HepG2 (cell line): ENCODE data around the gene IFNAR2. TPM values are rescaled to one million over a fixed set of nuclear protein-coding genes. Genes with fewer than 3 reads are reported as not detected.

Experiments used
- CAMTA2 ChIP-seq: sonication (generic); formaldehyde crosslinking; IDR thresholded peaks from 2 replicates; pipeline ENCODE4 v1.4.0; 2020; ENCODE audit warnings: mild to moderate bottlenecking, missing genetic modification reagents, borderline replicate concordance
- CREB1 ChIP-seq, 2 experiments: fragments of 450-650 bp in 1 of 2; IDR thresholded peaks; 2 replicates each; pipeline ENCODE4 v1.6.1; 2016 to 2017; ENCODE audit warnings: control low read depth in 1 of 2, mild to moderate bottlenecking in 1 of 2, missing compliant biosample characterization in 1 of 2, missing genetic modification characterization in 1 of 2
- EZH2 ChIP-seq: conservative IDR thresholded peaks from 2 replicates; pipeline ENCODE4 v1.6.1; 2012; ENCODE audit warnings: mild to moderate bottlenecking, low read depth, low read length, moderate library complexity
- FOXC1 ChIP-seq: sonication (generic); formaldehyde crosslinking; IDR thresholded peaks from 2 replicates; pipeline ENCODE4 v1.8.0; 2022; ENCODE audit warnings: mild to moderate bottlenecking, missing genetic modification reagents, borderline replicate concordance
- GABPA ChIP-seq, 2 experiments: IDR thresholded peaks; 2 replicates each; pipeline ENCODE4 v1.6.1; 2011 to 2016; ENCODE audit warnings: low read depth in 2 of 2, low read length in 1 of 2, missing biosample characterization in 1 of 2, missing genetic modification characterization in 1 of 2
- NAIF1 ChIP-seq: sonication (generic); formaldehyde crosslinking; IDR thresholded peaks from 2 replicates; pipeline ENCODE4 v1.5.0; 2020; ENCODE audit warnings: mild to moderate bottlenecking, missing genetic modification reagents, borderline replicate concordance
- NFE2L1 ChIP-seq: sonication (generic); formaldehyde crosslinking; IDR thresholded peaks from 2 replicates; pipeline ENCODE4 v1.4.0; 2020; ENCODE audit warnings: missing genetic modification reagents, mild to moderate bottlenecking, borderline replicate concordance
- PHF20 ChIP-seq: sonication (generic); formaldehyde crosslinking; IDR thresholded peaks from 2 replicates; pipeline ENCODE4 v1.5.0; 2020; ENCODE audit warnings: mild to moderate bottlenecking, missing genetic modification reagents
- SIX1 ChIP-seq: sonication (generic); formaldehyde crosslinking; IDR thresholded peaks from 2 replicates; pipeline ENCODE4 v1.4.0; 2020; ENCODE audit warnings: missing genetic modification reagents, borderline replicate concordance
- ZNF441 ChIP-seq: sonication (generic); formaldehyde crosslinking; IDR thresholded peaks from 2 replicates; pipeline ENCODE4 v1.7.0; 2021; ENCODE audit warnings: missing genetic modification reagents, borderline replicate concordance
- ZNF678 ChIP-seq: sonication (generic); formaldehyde crosslinking; IDR thresholded peaks from 2 replicates; pipeline ENCODE4 v1.4.0; 2020; ENCODE audit warnings: mild to moderate bottlenecking, missing genetic modification reagents
- polyA plus RNA-seq, 8 experiments: library from polyadenylated mRNA; depleted of rRNA in 3 of 8; stranded (reverse) in 7 of 8; unstranded in 1 of 8; fragments of >200 nt; fragmentation: Illumina TruSeq in 4 of 8; extraction: Trizol in 4 of 8; gene quantifications; 2 replicates each; pipeline versions ENCODE4 v1.2.1 to v1.2.3, GENCODE V29; 2011 to 2016; ENCODE audit warnings: low read depth in 4 of 8, missing spikeins in 1 of 8, mixed read lengths in 1 of 8; ENCODE audit not compliant: insufficient read depth in 1 of 8
- total RNA-seq, 5 experiments: library from RNA; depleted of rRNA; stranded (reverse); fragments of >200 nt; fragmentation: Illumina TruSeq; extraction: Trizol; gene quantifications; 2 replicates each; pipeline ENCODE4 v1.2.3, GENCODE V29; 2016; ENCODE audit warnings: low read depth in 1 of 5
- TF ChIP-seq, protein P1 (sequence below): sonication (generic); formaldehyde crosslinking; IDR thresholded peaks from 2 replicates; pipeline ENCODE4 v1.9.0; 2021; ENCODE audit warnings: mild to moderate bottlenecking, missing genetic modification reagents
- TF ChIP-seq, protein P2 (sequence below): sonication (generic); formaldehyde crosslinking; IDR thresholded peaks from 2 replicates; pipeline ENCODE4 v1.8.0; 2023; ENCODE audit warnings: mild to moderate bottlenecking, missing genetic modification reagents
- TF ChIP-seq, protein P3 (sequence below): IDR thresholded peaks from 2 replicates; pipeline ENCODE4 v1.6.1; 2016; ENCODE audit warnings: low read depth, borderline replicate concordance
- TF ChIP-seq, protein P4 (sequence below), 2 experiments: sonication (generic) in 1 of 2; formaldehyde crosslinking in 1 of 2; IDR thresholded peaks; 2 replicates each; pipeline versions ENCODE4 v1.4.0 to v1.6.1; 2018 to 2020; ENCODE audit warnings: missing genetic modification reagents in 2 of 2, borderline replicate concordance in 1 of 2, low read depth in 1 of 2, mild to moderate bottlenecking in 1 of 2, missing biosample characterization in 1 of 2
- TF ChIP-seq, protein P5 (sequence below): sonication (generic); formaldehyde crosslinking; conservative IDR thresholded peaks from 2 replicates; pipeline ENCODE4 v1.8.0; 2022; ENCODE audit warnings: low read depth, missing genetic modification reagents

Gene IFNAR2
- total and polyA plus RNA-seq, 2 of the 13 experiments (the other 11 are each of a cell fraction or from before 2014, with no cell fraction given): 5.1 to 24.1 TPM

DNA sequence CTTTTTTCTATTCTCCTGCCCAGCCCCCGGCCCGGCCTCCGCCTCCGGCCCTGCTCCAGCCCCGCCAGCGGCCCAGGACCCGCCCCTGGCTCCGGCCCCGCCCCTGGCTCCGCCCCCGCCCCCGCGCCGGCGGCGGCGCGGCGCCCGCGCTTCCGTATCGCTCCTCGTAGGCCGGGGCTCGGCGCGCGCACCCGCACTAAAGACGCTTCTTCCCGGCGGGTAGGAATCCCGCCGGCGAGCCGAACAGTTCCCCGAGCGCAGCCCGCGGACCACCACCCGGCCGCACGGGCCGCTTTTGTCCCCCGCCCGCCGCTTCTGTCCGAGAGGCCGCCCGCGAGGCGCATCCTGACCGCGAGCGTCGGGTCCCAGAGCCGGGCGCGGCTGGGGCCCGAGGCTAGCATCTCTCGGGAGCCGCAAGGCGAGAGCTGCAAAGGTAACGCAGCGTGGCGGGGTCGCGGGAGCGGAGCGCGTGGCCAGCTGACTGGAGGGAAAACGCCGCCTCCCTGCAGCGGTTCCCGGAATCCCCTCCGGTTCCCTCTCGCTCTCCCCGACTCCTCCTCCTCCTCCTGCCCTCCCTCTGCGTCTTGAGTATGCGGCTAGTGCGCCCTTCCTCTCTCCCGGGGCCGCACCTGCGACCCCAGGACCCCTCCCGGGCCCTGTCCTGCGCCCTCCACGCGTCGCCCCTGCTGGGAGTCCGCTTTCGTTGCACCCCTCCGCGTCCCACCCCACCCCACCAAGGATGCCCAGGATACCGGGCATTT lies at the start of gene IFNAR2 (continued):
- TF ChIP-seq, protein P1, sequence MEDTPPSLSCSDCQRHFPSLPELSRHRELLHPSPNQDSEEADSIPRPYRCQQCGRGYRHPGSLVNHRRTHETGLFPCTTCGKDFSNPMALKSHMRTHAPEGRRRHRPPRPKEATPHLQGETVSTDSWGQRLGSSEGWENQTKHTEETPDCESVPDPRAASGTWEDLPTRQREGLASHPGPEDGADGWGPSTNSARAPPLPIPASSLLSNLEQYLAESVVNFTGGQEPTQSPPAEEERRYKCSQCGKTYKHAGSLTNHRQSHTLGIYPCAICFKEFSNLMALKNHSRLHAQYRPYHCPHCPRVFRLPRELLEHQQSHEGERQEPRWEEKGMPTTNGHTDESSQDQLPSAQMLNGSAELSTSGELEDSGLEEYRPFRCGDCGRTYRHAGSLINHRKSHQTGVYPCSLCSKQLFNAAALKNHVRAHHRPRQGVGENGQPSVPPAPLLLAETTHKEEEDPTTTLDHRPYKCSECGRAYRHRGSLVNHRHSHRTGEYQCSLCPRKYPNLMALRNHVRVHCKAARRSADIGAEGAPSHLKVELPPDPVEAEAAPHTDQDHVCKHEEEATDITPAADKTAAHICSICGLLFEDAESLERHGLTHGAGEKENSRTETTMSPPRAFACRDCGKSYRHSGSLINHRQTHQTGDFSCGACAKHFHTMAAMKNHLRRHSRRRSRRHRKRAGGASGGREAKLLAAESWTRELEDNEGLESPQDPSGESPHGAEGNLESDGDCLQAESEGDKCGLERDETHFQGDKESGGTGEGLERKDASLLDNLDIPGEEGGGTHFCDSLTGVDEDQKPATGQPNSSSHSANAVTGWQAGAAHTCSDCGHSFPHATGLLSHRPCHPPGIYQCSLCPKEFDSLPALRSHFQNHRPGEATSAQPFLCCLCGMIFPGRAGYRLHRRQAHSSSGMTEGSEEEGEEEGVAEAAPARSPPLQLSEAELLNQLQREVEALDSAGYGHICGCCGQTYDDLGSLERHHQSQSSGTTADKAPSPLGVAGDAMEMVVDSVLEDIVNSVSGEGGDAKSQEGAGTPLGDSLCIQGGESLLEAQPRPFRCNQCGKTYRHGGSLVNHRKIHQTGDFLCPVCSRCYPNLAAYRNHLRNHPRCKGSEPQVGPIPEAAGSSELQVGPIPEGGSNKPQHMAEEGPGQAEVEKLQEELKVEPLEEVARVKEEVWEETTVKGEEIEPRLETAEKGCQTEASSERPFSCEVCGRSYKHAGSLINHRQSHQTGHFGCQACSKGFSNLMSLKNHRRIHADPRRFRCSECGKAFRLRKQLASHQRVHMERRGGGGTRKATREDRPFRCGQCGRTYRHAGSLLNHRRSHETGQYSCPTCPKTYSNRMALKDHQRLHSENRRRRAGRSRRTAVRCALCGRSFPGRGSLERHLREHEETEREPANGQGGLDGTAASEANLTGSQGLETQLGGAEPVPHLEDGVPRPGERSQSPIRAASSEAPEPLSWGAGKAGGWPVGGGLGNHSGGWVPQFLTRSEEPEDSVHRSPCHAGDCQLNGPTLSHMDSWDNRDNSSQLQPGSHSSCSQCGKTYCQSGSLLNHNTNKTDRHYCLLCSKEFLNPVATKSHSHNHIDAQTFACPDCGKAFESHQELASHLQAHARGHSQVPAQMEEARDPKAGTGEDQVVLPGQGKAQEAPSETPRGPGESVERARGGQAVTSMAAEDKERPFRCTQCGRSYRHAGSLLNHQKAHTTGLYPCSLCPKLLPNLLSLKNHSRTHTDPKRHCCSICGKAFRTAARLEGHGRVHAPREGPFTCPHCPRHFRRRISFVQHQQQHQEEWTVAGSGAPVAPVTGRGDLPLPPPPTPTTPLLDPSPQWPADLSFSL (CRISPR knock-in tag): no peak
- TF ChIP-seq CREB1 (IDR thresholded peaks at IDR 0.05) (no peak), CREB1 (CRISPR knock-in tag; IDR thresholded peaks at IDR 0.05) (no peak), SIX1 (CRISPR knock-in tag) (no peak), PHF20 (CRISPR knock-in tag) (no peak), GABPA (IDR thresholded peaks at IDR 0.05; ENCODE audit: low read depth, low read length) (no peak), GABPA (CRISPR knock-in tag; IDR thresholded peaks at IDR 0.05; ENCODE audit: low read depth) (no peak), ZNF678 (no peak), EZH2 (no peak), CAMTA2 (0 out of 2 replicates have a peak, but pooled peaks have one; percentile 38), FOXC1 (CRISPR knock-in tag) (no peak), NAIF1 (CRISPR knock-in tag) (no peak), ZNF441 (CRISPR knock-in tag) (peak; percentile 53; the same call in 1 of the 2 replicates), NFE2L1 (CRISPR knock-in tag) (no peak)
- TF ChIP-seq, protein P2, sequence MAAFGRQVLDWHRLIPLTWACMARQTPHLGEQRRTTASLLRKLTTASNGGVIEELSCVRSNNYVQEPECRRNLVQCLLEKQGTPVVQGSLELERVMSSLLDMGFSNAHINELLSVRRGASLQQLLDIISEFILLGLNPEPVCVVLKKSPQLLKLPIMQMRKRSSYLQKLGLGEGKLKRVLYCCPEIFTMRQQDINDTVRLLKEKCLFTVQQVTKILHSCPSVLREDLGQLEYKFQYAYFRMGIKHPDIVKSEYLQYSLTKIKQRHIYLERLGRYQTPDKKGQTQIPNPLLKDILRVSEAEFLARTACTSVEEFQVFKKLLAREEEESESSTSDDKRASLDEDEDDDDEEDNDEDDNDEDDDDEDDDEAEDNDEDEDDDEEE (CRISPR knock-in tag): no peak
- TF ChIP-seq, protein P3, sequence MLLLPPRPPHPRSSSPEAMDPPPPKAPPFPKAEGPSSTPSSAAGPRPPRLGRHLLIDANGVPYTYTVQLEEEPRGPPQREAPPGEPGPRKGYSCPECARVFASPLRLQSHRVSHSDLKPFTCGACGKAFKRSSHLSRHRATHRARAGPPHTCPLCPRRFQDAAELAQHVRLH: 0 out of 2 replicates have a peak, but pooled peaks have one; percentile 8
- TF ChIP-seq, protein P4, sequence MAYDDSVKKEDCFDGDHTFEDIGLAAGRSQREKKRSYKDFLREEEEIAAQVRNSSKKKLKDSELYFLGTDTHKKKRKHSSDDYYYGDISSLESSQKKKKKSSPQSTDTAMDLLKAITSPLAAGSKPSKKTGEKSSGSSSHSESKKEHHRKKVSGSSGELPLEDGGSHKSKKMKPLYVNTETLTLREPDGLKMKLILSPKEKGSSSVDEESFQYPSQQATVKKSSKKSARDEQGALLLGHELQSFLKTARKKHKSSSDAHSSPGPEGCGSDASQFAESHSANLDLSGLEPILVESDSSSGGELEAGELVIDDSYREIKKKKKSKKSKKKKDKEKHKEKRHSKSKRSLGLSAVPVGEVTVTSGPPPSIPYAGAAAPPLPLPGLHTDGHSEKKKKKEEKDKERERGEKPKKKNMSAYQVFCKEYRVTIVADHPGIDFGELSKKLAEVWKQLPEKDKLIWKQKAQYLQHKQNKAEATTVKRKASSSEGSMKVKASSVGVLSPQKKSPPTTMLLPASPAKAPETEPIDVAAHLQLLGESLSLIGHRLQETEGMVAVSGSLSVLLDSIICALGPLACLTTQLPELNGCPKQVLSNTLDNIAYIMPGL (CRISPR knock-in tag; IDR thresholded peaks at IDR 0.05; ENCODE audit: borderline replicate concordance in 1 of 2, low read depth in 1 of 2): peak in 1 of 2 experiments; percentile 31; a peak in 1 of 4 replicates
- TF ChIP-seq, protein P5, sequence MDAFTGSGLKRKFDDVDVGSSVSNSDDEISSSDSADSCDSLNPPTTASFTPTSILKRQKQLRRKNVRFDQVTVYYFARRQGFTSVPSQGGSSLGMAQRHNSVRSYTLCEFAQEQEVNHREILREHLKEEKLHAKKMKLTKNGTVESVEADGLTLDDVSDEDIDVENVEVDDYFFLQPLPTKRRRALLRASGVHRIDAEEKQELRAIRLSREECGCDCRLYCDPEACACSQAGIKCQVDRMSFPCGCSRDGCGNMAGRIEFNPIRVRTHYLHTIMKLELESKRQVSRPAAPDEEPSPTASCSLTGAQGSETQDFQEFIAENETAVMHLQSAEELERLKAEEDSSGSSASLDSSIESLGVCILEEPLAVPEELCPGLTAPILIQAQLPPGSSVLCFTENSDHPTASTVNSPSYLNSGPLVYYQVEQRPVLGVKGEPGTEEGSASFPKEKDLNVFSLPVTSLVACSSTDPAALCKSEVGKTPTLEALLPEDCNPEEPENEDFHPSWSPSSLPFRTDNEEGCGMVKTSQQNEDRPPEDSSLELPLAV (CRISPR knock-in tag): no peak
